Raji (cell line): ENCODE data around the gene ATG14.

Experiments
- POLR2A ChIP-seq: IDR thresholded peaks from 2 replicates; pipeline ENCODE4 v1.6.1; 2011; ENCODE audit warnings: low read depth, low read length, control low read depth; ENCODE audit not compliant: insufficient read depth

The ATG14 gene

GRCh38 chr14:55411426-55412389 is at the start of gene ATG14:
Gene ATG14, minus strand, starts transcription at chr14:55411830. Its CDS starts 8 bp downstream, at chr14:55411822.
- TF ChIP-seq POLR2A, result peak; percentile 70

- TF ChIP-seq POLR2A, result no peak
Measured at GRCh38 chr14:55458800-55459515, 47.3 kb upstream of the ATG14 start.

- no peak for TF ChIP-seq POLR2A
Measured at GRCh38 chr14:55457496-55457895, 45.9 kb upstream of the ATG14 start.

- TF ChIP-seq POLR2A, result no peak
Measured at GRCh38 chr14:55454264-55455002, 42.8 kb upstream of the ATG14 start.

- no peak for TF ChIP-seq POLR2A
Measured at GRCh38 chr14:55451950-55452349, 40.3 kb upstream of the ATG14 start.

- no peak for TF ChIP-seq POLR2A
Measured at GRCh38 chr14:55451398-55451797, 39.8 kb upstream of the ATG14 start.

- TF ChIP-seq POLR2A, result no peak
Measured at GRCh38 chr14:55450987-55451386, 39.4 kb upstream of the ATG14 start.

- no peak for TF ChIP-seq POLR2A
Measured at GRCh38 chr14:55450539-55450938, 38.9 kb upstream of the ATG14 start.

- TF ChIP-seq POLR2A, result no peak
Measured at GRCh38 chr14:55450124-55450523, 38.5 kb upstream of the ATG14 start.

GRCh38 chr14:55449116-55449515 is 37.5 kb upstream of the ATG14 start:
- no peak for TF ChIP-seq POLR2A

GRCh38 chr14:55448141-55448614 is 36.5 kb upstream of the ATG14 start:
- TF ChIP-seq POLR2A, result no peak

- TF ChIP-seq POLR2A, result no peak
Measured at GRCh38 chr14:55446833-55447232, 35.2 kb upstream of the ATG14 start.

GRCh38 chr14:55446127-55446736 is 34.6 kb upstream of the ATG14 start:
- TF ChIP-seq POLR2A, result no peak

GRCh38 chr14:55441286-55441685 is 29.7 kb upstream of the ATG14 start:
- TF ChIP-seq POLR2A, result no peak

- no peak for TF ChIP-seq POLR2A
Measured at GRCh38 chr14:55440385-55440784, 28.8 kb upstream of the ATG14 start, which contains the start of gene TBPL2. Gene TBPL2, minus strand, starts transcription at chr14:55440616. Its CDS starts 167 bp downstream, at chr14:55440449.
